Endothelial cell of hepatic sinusoid (primary cell): Measurements from ENCODE around the gene ZNF579.

ENCODE experiments used
- in situ Hi-C: cut with HindIII; loops from 2 replicates; pipeline ENCODE4 v1.10.0; 2017; ENCODE audit warnings: low sequenced_read_pairs

ZNF579 gene

DNA sequence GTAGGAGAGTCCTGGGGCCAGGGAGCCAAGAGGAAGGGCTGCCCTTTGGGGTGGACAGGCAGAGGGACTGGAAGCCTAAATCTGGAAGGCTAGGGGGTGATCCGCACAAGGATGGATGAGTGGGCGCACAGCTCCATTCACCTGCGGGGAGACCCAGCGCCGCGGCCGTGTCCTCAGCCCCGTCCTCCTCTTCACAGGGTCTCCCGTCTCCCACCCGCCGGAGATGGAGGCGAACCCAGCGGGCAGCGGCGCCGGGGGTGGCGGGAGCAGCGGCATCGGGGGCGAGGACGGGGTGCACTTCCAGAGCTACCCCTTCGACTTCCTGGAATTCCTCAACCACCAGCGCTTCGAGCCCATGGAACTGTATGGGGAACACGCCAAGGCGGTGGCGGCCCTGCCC, 32.7 kb upstream of the ZNF579 start:
- in situ Hi-C loops: no loop called here

GRCh38 chr19:55611983-55612645, 31.5 kb upstream of the ZNF579 start:
- in situ Hi-C loops: no loop called here

DNA sequence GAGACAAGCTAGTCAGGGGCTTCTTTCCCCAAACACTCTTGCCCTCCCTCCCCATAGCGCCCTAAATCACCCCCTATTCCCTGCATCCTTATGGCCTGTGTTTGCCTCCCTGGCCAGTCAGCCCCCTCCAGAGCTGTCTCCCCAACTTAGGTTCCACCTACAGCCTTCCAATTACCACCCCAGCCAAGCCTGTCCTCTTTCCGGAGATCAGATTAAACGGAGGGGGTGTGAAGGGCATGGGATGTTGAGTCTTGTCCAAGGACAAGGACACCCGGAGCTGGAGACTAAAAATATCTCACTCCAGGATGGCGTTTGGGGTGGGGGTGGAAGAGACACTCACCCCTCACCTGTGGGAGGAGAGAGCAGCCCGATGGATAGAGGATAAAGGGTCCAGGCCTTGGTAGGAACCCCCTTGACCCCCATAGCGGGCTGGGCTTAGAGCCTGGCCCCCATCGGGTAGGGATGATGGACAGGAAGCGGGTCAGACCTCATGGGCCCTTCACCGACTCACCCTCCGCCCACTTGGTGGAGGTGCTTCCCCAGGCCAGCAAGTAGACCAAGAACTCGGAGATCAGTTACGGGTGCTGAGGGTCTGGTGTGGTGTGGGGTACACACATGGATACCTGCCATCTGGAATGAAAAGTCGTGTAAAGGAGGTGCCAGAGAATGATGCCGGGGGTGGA, 30.8 kb upstream of the ZNF579 start:
- in situ Hi-C loops: no loop called here

- in situ Hi-C loops: no loop called here
Measured at GRCh38 chr19:55609326-55609725, 28.7 kb upstream of the ZNF579 start.

DNA sequence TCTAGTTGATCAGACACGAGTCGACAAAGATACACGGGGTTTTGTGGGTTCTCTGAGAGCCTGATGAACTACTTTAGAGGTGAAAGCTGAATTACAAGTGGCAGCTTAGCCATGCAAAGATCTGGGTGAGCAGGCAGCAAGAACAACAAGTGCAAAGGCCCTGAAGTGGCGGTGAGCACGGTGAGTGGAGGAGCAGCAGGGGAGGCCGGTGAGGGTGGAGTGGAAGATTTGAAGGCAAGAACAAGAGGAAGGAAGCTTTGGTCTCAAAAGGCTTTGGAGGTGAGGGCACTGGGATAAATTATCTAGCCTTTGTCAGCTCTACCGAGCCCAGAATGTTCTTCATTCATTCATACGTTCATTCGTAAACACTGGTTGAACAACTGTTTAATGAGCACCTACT, 26.2 kb upstream of the ZNF579 start:
- in situ Hi-C loops: no loop called here

DNA sequence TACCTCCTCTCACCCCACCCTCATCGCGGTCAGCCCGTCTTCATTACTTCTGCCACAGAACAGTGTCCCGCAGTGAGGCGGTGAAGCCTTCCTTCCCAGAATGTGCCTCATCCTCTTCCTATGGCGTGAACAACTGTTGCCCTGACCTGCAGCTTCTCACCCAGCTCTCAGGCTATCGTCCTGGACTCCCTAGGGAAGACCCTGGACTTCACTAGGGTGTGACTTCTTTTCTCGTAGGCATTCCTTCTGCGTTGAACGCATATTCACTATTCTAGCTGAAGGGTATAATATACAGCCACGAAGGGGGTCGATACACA, 25.8 kb upstream of the ZNF579 start:
- in situ Hi-C loops: no loop called here

DNA sequence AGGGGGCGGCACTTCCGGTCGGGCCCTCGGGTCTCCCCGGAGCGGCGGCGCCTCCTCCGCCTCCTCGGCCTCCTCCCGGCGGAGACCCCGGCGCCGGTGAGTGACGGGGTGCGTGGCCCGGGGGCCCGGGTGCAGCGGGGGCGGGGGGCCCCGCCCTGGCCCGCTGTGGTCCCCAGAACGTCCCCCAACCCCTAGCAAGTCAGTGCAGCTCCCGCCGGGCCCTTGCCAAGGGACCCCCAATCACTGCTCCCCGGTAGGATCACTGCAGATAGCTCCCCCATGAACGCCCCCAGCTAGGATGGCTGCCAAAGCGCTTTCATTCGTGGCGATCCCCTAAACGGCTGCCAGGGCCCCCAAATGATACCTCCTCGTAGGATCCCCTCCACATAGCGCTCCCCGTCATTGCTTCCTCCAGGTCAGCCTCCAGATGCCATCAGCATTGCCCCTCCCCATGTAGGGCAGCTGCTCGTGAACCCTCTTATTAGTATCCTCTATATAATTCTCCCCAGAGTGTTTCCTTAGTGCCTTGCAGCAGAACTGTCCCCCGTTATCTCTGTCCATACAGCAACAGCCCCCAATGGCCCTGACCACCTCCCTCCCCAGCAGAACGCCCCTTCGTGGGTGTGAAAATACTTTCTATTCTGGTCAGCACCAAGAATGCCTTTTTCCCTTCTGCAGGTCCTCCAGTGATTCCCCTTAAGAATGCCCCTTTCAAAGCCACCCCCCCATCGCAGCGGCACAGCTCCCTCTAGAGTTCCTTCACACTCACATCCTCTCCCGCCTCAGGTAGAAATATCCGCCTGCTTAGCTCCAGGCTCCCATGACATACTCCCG, 25.2 kb upstream of the ZNF579 start, which contains the start of gene ZNF865:
TSS of gene ZNF865 (plus strand) at position 11 of the 834 bp plus-strand sequence. CDS start 7,972 bp downstream, outside the sequence.
- in situ Hi-C loops: no loop called here

DNA sequence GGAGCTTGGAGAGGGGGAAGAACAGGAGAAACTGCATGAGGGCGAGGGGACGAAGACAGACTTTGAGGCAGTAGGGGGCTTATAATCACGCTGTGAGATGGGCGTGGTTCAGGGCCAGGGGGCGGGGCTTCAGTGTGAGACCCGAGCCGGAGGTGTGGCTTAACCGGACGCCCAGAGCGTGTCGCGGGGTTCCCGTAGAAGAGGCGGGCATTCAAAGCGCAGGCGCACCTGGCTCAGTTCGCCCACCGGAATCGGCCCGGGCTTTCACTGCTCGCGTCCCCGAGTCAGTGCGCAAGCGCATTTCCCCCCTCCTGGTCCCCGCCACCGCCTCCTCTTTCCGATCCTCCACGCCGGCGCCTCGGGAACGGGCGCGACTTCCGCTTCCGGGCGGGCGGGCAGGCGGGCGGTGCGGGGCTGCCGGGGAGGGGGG, 24.6 kb upstream of the ZNF579 start:
- in situ Hi-C loops: no loop called here

GRCh38 chr19:55603581-55604292, 23.1 kb upstream of the ZNF579 start:
- in situ Hi-C loops: no loop called here

- in situ Hi-C loops: no loop called here
Measured at GRCh38 chr19:55603115-55603514, 22.5 kb upstream of the ZNF579 start.

- in situ Hi-C loops: no loop called here
Measured at GRCh38 chr19:55602104-55603001, 21.7 kb upstream of the ZNF579 start.

GRCh38 chr19:55601084-55601483, 20.4 kb upstream of the ZNF579 start:
- in situ Hi-C loops: no loop called here

- in situ Hi-C loops: no loop called here
Measured at GRCh38 chr19:55600662-55601028, 20.0 kb upstream of the ZNF579 start.

DNA sequence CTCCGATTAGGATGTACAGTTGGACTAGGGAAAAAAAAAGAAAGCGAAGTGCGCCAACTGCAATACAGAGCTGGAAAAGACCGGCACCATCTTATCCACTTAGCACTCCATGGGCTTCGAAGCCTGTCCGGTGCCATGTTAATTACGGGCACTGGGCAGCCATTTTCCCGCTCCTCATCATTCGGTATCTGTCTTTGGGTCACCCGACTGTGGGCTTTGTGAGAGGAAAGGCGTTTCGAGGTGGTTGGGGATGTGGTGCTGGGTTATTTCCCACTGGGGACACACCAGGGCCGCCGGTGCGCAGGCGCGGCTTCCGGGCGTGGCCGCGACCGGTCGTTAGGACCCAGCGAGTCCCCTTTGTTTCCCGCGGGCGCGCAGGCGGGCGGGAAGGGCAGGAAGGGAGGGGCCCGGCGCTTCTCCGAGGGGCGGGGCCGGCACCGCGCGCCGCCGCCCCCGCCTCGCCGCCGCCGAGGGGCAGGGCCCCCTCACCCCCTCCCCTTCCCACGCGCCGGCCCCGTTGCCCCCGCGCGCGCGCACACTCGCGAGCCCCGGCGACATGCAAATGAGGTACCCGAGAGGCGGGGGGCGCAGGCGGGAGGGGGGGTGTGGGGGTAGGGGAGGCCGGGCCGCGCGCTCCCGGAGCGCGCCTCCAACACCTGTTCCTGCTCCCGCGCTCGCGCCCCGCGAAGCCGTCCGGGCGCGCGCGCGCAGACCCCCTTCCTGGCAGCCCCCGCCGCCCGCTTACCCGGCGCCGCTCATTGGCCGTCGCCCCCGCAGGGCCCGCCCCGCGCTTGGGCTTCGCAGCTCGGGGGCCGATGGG, 19.4 kb upstream of the ZNF579 start, which contains the start of gene ZNF524:
TSS of gene ZNF524 (plus strand) at position 447 of the 820 bp plus-strand sequence. CDS start 1,825 bp downstream, outside the sequence.
- in situ Hi-C loops: no loop called here

DNA sequence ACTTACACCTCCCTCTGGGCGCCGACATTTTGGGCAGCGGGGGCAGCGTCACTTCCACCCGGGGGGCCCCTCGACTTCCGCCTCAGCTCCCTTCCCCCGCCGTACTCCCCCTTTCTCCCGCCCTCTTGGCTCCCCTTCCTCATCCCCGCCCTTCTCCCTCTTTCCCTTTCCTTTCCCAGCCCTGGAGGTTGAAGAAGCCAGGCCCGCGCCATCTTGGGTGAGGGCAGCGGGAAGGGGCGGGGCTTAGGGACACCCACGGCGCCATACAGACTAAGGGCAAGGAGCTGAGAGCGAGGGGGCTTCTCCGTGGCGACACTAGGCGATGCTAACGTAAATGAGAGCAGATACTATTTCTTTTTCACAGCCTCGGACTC, 18.8 kb upstream of the ZNF579 start, which contains the start of gene FIZ1:
TSS of gene FIZ1 (minus strand) at position 50 of the 374 bp plus-strand sequence. CDS start 1,652 bp downstream, outside the sequence.
- in situ Hi-C loops: no loop called here

DNA sequence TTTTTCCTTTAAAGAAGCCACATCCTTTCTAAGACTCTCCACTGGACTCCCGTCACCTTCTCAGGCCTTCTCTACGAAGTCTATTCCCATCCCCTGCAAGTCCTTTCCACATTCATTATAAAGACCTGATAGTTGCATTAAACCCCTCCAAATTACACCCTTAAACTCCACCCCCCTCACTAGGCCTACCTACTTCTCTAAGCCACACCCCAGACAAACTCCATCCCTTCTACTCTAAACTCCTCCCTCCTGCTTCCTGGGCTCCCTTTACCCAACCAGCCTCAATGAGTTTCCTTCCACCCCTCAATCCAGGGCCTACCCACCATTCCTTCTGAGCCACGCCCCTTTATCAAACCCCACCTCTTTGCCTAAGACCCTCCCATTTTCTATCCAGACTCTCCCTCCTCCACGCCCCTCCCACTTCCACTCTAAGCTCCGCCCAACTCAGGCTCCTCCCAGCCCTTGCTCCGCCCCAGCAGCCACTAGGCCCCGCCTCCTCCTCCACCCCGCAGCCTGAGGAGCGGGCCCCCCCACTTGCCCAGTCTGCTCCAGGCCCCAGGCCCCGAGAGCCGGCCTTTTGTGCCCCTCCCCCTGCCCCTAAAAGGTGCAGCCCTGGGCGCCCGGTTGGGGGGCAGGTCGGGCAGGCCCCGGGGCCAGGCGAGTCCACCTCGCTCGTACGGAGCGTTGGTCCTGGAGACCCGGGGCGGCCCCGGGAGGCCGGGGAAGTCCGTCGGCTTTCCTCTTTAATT, 18.2 kb upstream of the ZNF579 start:
- in situ Hi-C loops: no loop called here

DNA sequence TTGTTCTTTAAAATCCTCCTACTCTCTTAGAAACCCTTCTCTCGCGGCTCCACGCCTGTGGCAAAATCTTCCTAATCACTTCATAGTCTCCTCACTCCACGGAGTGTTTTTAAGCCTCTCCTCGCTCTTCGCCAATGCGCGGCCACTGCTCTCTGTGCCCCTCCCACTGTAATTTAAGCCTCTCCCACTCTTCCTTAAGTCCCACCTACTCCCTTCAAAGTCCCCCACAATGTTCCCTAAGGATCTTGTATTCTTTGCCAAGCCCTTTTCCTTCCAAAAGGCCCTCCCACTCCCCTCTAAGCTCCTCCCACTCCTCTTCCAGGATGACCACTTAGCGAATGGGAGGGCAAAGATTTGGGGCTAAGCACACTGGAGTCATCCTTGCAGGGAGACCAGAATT, 17.4 kb upstream of the ZNF579 start:
- in situ Hi-C loops: no loop called here

GRCh38 chr19:55597501-55597921, 16.9 kb upstream of the ZNF579 start:
- in situ Hi-C loops: no loop called here
